ENCODE measurements around the gene HIPK2.

- no peak for TF ChIP-seq MAFK (IDR thresholded peaks at IDR 0.05; ENCODE audit: low read depth, low read length)
- no peak for TF ChIP-seq SMC3 (IDR thresholded peaks at IDR 0.05; ENCODE audit: low read depth, low read length)
- no peak for TF ChIP-seq FOS (IDR thresholded peaks at IDR 0.05; ENCODE audit: low read depth, low read length)
- TF ChIP-seq POLR2A (IDR thresholded peaks at IDR 0.05; ENCODE audit: low read depth, low read length) = no peak
- TF ChIP-seq CTCF (conservative IDR thresholded peaks at IDR 0.05; ENCODE audit: low read depth, low read length) = no peak
- no peak for TF ChIP-seq CHD1 (IDR thresholded peaks at IDR 0.05; ENCODE audit: low read depth, low read length)
- TF ChIP-seq BHLHE40 (IDR thresholded peaks at IDR 0.05; ENCODE audit: low read depth, low read length) = no peak
- TF ChIP-seq RAD21 (IDR thresholded peaks at IDR 0.05; ENCODE audit: low read length) = no peak
- no peak for TF ChIP-seq CEBPB (IDR thresholded peaks at IDR 0.05; ENCODE audit: low read depth, low read length)
- TF ChIP-seq MXI1 (IDR thresholded peaks at IDR 0.05; ENCODE audit: borderline replicate concordance, low read depth, low read length) = no peak
- no peak for TF ChIP-seq RFX5 (IDR thresholded peaks at IDR 0.05; ENCODE audit: low read depth, low read length)
- TF ChIP-seq ELK1 (IDR thresholded peaks at IDR 0.05; ENCODE audit: borderline replicate concordance, low read depth, low read length) = no peak
- TF ChIP-seq RCOR1 (IDR thresholded peaks at IDR 0.05; ENCODE audit: insufficient replicate concordance, low read length) = no peak
Observed at GRCh38 chr7:139711991-139712743, 65.6 kb downstream of the HIPK2 start.

Data from IMR-90 (cell line).